H1 (cell line): ENCODE data around the gene CHAD. TPM values are rescaled to one million over a fixed set of nuclear protein-coding genes. Genes with fewer than 3 reads are reported as not detected.

ENCODE experiments used
- BACH1 ChIP-seq: IDR thresholded peaks from 2 replicates; pipeline ENCODE4 v1.6.1; 2012; ENCODE audit warnings: low read length, improper control_type of control experiment
- CBX8 ChIP-seq: fragments of 300-800, 300-1000 bp; sonication (generic); IDR thresholded peaks from 2 replicates; pipeline ENCODE4 v1.7.1; 2016; ENCODE audit warnings: low read depth, low read length, borderline replicate concordance
- CHD7 ChIP-seq: fragments of 300-600 bp; sonication (generic); IDR thresholded peaks from 2 replicates; pipeline ENCODE4 v1.7.1; 2012; ENCODE audit warnings: low read length, moderate library complexity, mild to moderate bottlenecking, inconsistent platforms; ENCODE audit not compliant: insufficient replicate concordance
- CREB1 ChIP-seq: IDR thresholded peaks from 2 replicates; pipeline ENCODE4 v1.6.1; 2012; ENCODE audit warnings: inconsistent platforms
- GABPA ChIP-seq: IDR thresholded peaks from 2 replicates; pipeline ENCODE4 v1.6.1; 2011; ENCODE audit warnings: mild to moderate bottlenecking, low read length, moderate library complexity, borderline replicate concordance; ENCODE audit not compliant: insufficient read depth
- MAX ChIP-seq: IDR thresholded peaks from 2 replicates; pipeline ENCODE4 v1.6.1; 2012; ENCODE audit warnings: inconsistent platforms
- PHF8 ChIP-seq: fragments of 200-600 bp; sonication (generic); conservative IDR thresholded peaks from 2 replicates; pipeline ENCODE4 v1.7.1; 2012; ENCODE audit warnings: low read depth, mild to moderate bottlenecking, inconsistent platforms, low read length, moderate library complexity
- POU5F1 ChIP-seq: IDR thresholded peaks from 2 replicates; pipeline ENCODE4 v1.6.1; 2011; ENCODE audit warnings: low read depth, mild to moderate bottlenecking, low read length, moderate library complexity
- SP2 ChIP-seq: IDR thresholded peaks from 2 replicates; pipeline ENCODE4 v1.6.1; 2012; ENCODE audit warnings: mild to moderate bottlenecking, low read length, inconsistent platforms
- TAF7 ChIP-seq: optimal IDR thresholded peaks from 2 replicates; pipeline ENCODE3; 2011; ENCODE audit warnings: low read depth, mild to moderate bottlenecking, inconsistent platforms, low read length, moderate library complexity, borderline replicate concordance
- polyA plus RNA-seq, 7 experiments: library from polyadenylated mRNA; depleted of rRNA in 3 of 7; stranded (reverse) in 5 of 7; unstranded in 2 of 7; fragments of >200 nt in 5 of 7; fragments of 200-250 nt in 2 of 7; gene quantifications; 1 replicate in 5 of 7; 2 replicates in 1 of 7; 4 replicates in 1 of 7; pipeline versions ENCODE4 v1.2.1 to v1.2.3, GENCODE V29; 2011 to 2013; ENCODE audit warnings: missing spikeins in 2 of 7, mixed read lengths in 2 of 7
- total RNA-seq: library from RNA; stranded (reverse); fragmentation: NEBNext Ultra II Directional; extraction: Animal tissue kit (Norgen Biotek cat#: 25700); gene quantifications from 2 replicates; pipeline ENCODE4 v1.2.1, GENCODE V29; 2021

The CHAD gene
- total and polyA plus RNA-seq, 2 of the 8 experiments (the other 6 are each of a cell fraction or from before 2014, with no cell fraction given): 0.03 TPM; not detected in 1

- TF ChIP-seq CHD7 (no peak), SP2 (no peak), PHF8 (no peak), CREB1 (no peak), GABPA (no peak), POU5F1 (no peak), CBX8 (no peak), TAF7 (no peak), BACH1 (no peak), MAX (no peak)
These were observed 23.6 kb downstream of the CHAD start (continued) for GRCh38 chr17:50444841-50445715.
